Activated naive CD4-positive, alpha-beta T cell treated with anti-CD3 and anti-CD28 coated beads for 36 hours (primary cell): ENCODE data around the gene CDYL. TPM values are rescaled to one million over a fixed set of nuclear protein-coding genes. Genes with fewer than 3 reads are reported as not detected.
A peak's percentile ranks its signal among the peaks of the same experiment; 100 is the strongest.
"Not testable (repeated sequence)": the region's sequence is repeated elsewhere in the genome, so short reads cannot be mapped to it uniquely, and the experiment has no call there.

ENCODE experiments used
- CTCF ChIA-PET: fragments of 350-600 bp; sonication (Branson Sonifier 250); formaldehyde crosslinking; loops from one replicate; lab custom pipeline; 2021; ENCODE audit warnings: antibody characterized with exemption; lab: Charles Lee
- DNase-seq: peaks from one replicate; pipeline ENCODE4 v3.0.0-alpha.2; 2020
- H3K27ac Mint-ChIP-seq: one replicate; pipeline ENCODE4 v1.8.0; 2021; ENCODE audit warnings: mild to moderate bottlenecking, mixed read lengths
- H3K27me3 Mint-ChIP-seq: one replicate; pipeline ENCODE4 v1.8.0; 2021; ENCODE audit warnings: low read depth, mixed read lengths
- H3K36me3 Mint-ChIP-seq: one replicate; pipeline ENCODE4 v1.8.0; 2021; ENCODE audit warnings: low read depth, mixed read lengths
- H3K4me1 Mint-ChIP-seq: one replicate; pipeline ENCODE4 v1.8.0; 2021; ENCODE audit warnings: low read depth, mixed read lengths
- H3K4me3 Mint-ChIP-seq: one replicate; pipeline ENCODE4 v1.8.0; 2021; ENCODE audit warnings: mild to moderate bottlenecking, moderate library complexity, mixed read lengths
- H3K9me3 Mint-ChIP-seq: one replicate; pipeline ENCODE4 v1.8.0; 2021; ENCODE audit warnings: mixed read lengths
- intact Hi-C: fragments of 100-400 bp; cut with micrococcal nuclease; formaldehyde crosslinking; loops from one replicate; pipeline ENCODE4 v1.15.1; 2023
- total RNA-seq, 2 experiments: library from RNA; stranded (reverse); gene quantifications; one replicate each; pipeline ENCODE4 v1.2.3, GENCODE V29; 2021

Gene CDYL
- total RNA-seq, 2 experiments from 2014 or later, result 23.8 to 24.3 TPM

GRCh38 chr6:4997862-4998261, 221.7 kb downstream of the CDYL start:
- H3K4me1 Mint-ChIP-seq, result peaks cover 6% of the 10 kb centered on the region
- H3K9me3 Mint-ChIP-seq, result no peaks in the 10 kb centered on the region
- H3K27ac Mint-ChIP-seq, result no peak overlapping the region
- H3K36me3 Mint-ChIP-seq, result peaks cover 30% of the 10 kb centered on the region
- no peaks in the 10 kb centered on the region for H3K27me3 Mint-ChIP-seq
- no peak overlapping the region for H3K4me3 Mint-ChIP-seq
- intact Hi-C loops, result no loop called here
- no peak for DNase-seq
- CTCF ChIA-PET, result no interaction called here

GRCh38 chr6:4999586-4999985, 223.4 kb downstream of the CDYL start:
- Mint-ChIP-seq H3K9me3 (no peaks in the 10 kb centered on the region), H3K27ac (no peak overlapping the region), H3K4me1 (peaks cover 9% of the 10 kb centered on the region), H3K36me3 (peaks cover 26% of the 10 kb centered on the region), H3K27me3 (no peaks in the 10 kb centered on the region), H3K4me3 (no peak overlapping the region)
- no peak for DNase-seq
- CTCF ChIA-PET, result no interaction called here
- intact Hi-C loops, result no loop called here

- H3K4me1 Mint-ChIP-seq, result peaks cover 11% of the 10 kb centered on the region
- intact Hi-C loops, result loop anchor here (1.0 to 10.0 kb wide), 9 partner anchors 27 to 1885 kb away; partner anchors contain the start of genes BPHL, CDYL, ECI2 and LYRM4
- CTCF ChIA-PET, result interaction anchor here (0.7 to 1.5 kb wide), 3 partner anchors 11 to 28 kb away, joined by 4 to 5 read pairs (median 4); no protein-coding TSS in a partner anchor
- H3K4me3 Mint-ChIP-seq, result peak within 1 kb of the TSS; percentile 90
- H3K27me3 Mint-ChIP-seq, result no peaks in the 10 kb centered on the region
- peak; percentile 98 for DNase-seq
- H3K36me3 Mint-ChIP-seq, result peaks cover 14% of the 10 kb centered on the region
- H3K27ac Mint-ChIP-seq, result peak within 1 kb of the TSS; percentile 91
- H3K9me3 Mint-ChIP-seq, result no peaks in the 10 kb centered on the region
These were observed 227.6 kb downstream of the CDYL start, which contains the start of gene RPP40 for GRCh38 chr6:5003604-5004372. RPP40 (minus strand) TSS chr6:5004037; CDS start chr6:5004002, 35 bp downstream.

GRCh38 chr6:5004373-5005037, 228.3 kb downstream of the CDYL start:
- H3K27me3 Mint-ChIP-seq, result no peaks in the 10 kb centered on the region

GRCh38 chr6:5005038-5005433, 228.8 kb downstream of the CDYL start:
- Mint-ChIP-seq H3K4me3 (peak overlapping the region; percentile 18), H3K4me1 (peaks cover 11% of the 10 kb centered on the region)
- CTCF ChIA-PET, result interaction anchor here (0.6 to 0.7 kb wide), 2 partner anchors 161 to 953 kb away, joined by 4 read pairs; no protein-coding TSS in a partner anchor
- not testable (repeated sequence) for DNase-seq, H3K27ac Mint-ChIP-seq, H3K9me3 Mint-ChIP-seq, H3K36me3 Mint-ChIP-seq, H3K27me3 Mint-ChIP-seq
- intact Hi-C loops, result loop anchor here (10.0 kb wide), 1 partner anchor 950 kb away; no protein-coding TSS in a partner anchor

More at GRCh38 chr6:5004373-5005037, 228.3 kb downstream of the CDYL start:
- no peak for DNase-seq
- peaks cover 12% of the 10 kb centered on the region for H3K36me3 Mint-ChIP-seq
- intact Hi-C loops, result loop anchor here (1.0 to 10.0 kb wide), 5 partner anchors 26 to 950 kb away; partner anchors contain the start of gene ECI2
- peaks cover 11% of the 10 kb centered on the region for H3K4me1 Mint-ChIP-seq
- H3K9me3 Mint-ChIP-seq, result no peaks in the 10 kb centered on the region
- CTCF ChIA-PET, result interaction anchor here (0.6 to 1.5 kb wide), 4 partner anchors 11 to 162 kb away, joined by 4 to 5 read pairs (median 4); no protein-coding TSS in a partner anchor
- H3K4me3 Mint-ChIP-seq, result peak overlapping the region; percentile 90
- H3K27ac Mint-ChIP-seq, result peak overlapping the region; percentile 91

Other genes starting within 250 kb of the CDYL start
- 1 to 10 TPM; 8.2 to 9.8 TPM for gene RPP40, start 227.6 kb downstream of the CDYL start, total RNA-seq